Gastroesophageal sphincter (tissue), 4 donors: ENCODE results near the gene SMIM33. TPM values are rescaled to one million over a fixed set of nuclear protein-coding genes. Genes with fewer than 3 reads are reported as not detected.
A peak's percentile ranks its signal among the peaks of the same experiment; 100 is the strongest.

ENCODE experiments used
- ATAC-seq: fragments of 150-250 bp; one replicate; pipeline ENCODE4 v1.9.1; 2016; ENCODE audit warnings: mild to moderate bottlenecking, moderate library complexity
- H3K27ac ChIP-seq, 4 donors: fragments of 200-600 bp; sonication (generic) in 3 of 4; 1 replicate in 3 of 4; 2 replicates in 1 of 4; pipeline ENCODE4 v1.5.1; 2016 to 2019
- H3K27me3 ChIP-seq: fragments of 200-600 bp; sonication (generic); one replicate; pipeline ENCODE4 v1.5.1; 2019
- H3K36me3 ChIP-seq, 2 donors: fragments of 200-600 bp; sonication (generic); one replicate each; pipeline ENCODE4 v1.5.1; 2019; ENCODE audit warnings: control low read depth in 1 of 2
- H3K4me1 ChIP-seq, 3 donors: fragments of 200-600 bp; sonication (generic); 1 replicate in 2 of 3; 2 replicates in 1 of 3; pipeline ENCODE4 v1.5.1; 2016 to 2019; ENCODE audit warnings: control low read depth in 2 of 3
- H3K4me3 ChIP-seq, 2 donors: fragments of 200-600 bp; sonication (generic); one replicate each; pipeline ENCODE4 v1.5.1; 2019; ENCODE audit warnings: mild to moderate bottlenecking in 1 of 2, moderate library complexity in 1 of 2
- H3K9me3 ChIP-seq, 3 donors: fragments of 200-600 bp; sonication (generic); one replicate each; pipeline ENCODE4 v1.5.1; 2017 to 2019; ENCODE audit warnings: control low read depth in 2 of 3
- CTCF ChIP-seq, 4 experiments: fragments of 200-600 bp in 2 of 4; fragments of 450-650 bp in 2 of 4; sonication (generic) in 1 of 4; IDR thresholded peaks; one replicate each; pipeline ENCODE4 v1.5.1; 2017 to 2019; ENCODE audit warnings: antibody characterized with exemption in 4 of 4, mild to moderate bottlenecking in 2 of 4, moderate library complexity in 2 of 4
- EP300 ChIP-seq: sonication (generic); formaldehyde crosslinking; IDR thresholded peaks from one replicate; pipeline ENCODE4 v1.6.1; 2017; ENCODE audit warnings: antibody characterized with exemption, mild to moderate bottlenecking
- POLR2A ChIP-seq, 2 donors: fragments of 450-650 bp; IDR thresholded peaks; one replicate each; pipeline ENCODE4 v1.6.1; 2017; ENCODE audit warnings: antibody characterized with exemption in 2 of 2, mild to moderate bottlenecking in 2 of 2, moderate library complexity in 1 of 2
- POLR2AphosphoS5 ChIP-seq: sonication (generic); formaldehyde crosslinking; IDR thresholded peaks from one replicate; pipeline ENCODE4 v1.6.1; 2017; ENCODE audit warnings: antibody characterized with exemption
- WGBS, 2 donors: methylation state at CpG; one replicate each; pipeline ENCODE4 v1.1.5; 2018; ENCODE audit warnings: low coverage in 1 of 2; 5-methylcytosine and 5-hydroxymethylcytosine counted together
- total RNA-seq, 4 donors: library from RNA; depleted of rRNA; stranded (reverse); fragments of >200 nt; gene quantifications; one replicate each; pipeline ENCODE4 v1.1.0, GENCODE V29; 2016

SMIM33 gene
- total RNA-seq, 4 donors from 2014 or later, result not detected

- no peak for TF ChIP-seq POLR2A (IDR thresholded peaks at IDR 0.05)
- no peaks in the 10 kb centered on the region for H3K36me3 ChIP-seq
- WGBS, 2 donors, result 48 to 70% methylated on average over 2 to 4 of the region's 4 CpGs
- no peaks in the 10 kb centered on the region for H3K27me3 ChIP-seq
- no peaks in the 10 kb centered on the region for H3K9me3 ChIP-seq
- H3K4me1 ChIP-seq, result peaks cover 0 to 12% (median 0%) of the 10 kb centered on the region in 3 donors
- H3K4me3 ChIP-seq, result no peak overlapping the region
- no peak overlapping the region for H3K27ac ChIP-seq
- ATAC-seq, result no peak
Measured at GRCh38 chr5:139443831-139444453, 26.9 kb upstream of the SMIM33 start.

GRCh38 chr5:139445325-139446170 is 25.3 kb upstream of the SMIM33 start:
- no peaks in the 10 kb centered on the region for H3K9me3 ChIP-seq
- H3K4me3 ChIP-seq, result no peak overlapping the region
- TF ChIP-seq CTCF (IDR thresholded peaks at IDR 0.05), result no peak
- TF ChIP-seq EP300, result no peak
- no peak for TF ChIP-seq POLR2A (IDR thresholded peaks at IDR 0.05)
- TF ChIP-seq POLR2AphosphoS5, result no peak
- H3K27me3 ChIP-seq, result no peaks in the 10 kb centered on the region
- no peaks in the 10 kb centered on the region for H3K4me1 ChIP-seq
- ATAC-seq, result peak; percentile 28
- 16 to 40% methylated on average over 5 to 6 of the region's 7 CpGs for WGBS, 2 donors
- H3K27ac ChIP-seq, result peak overlapping the region in 1 of 4 donors; percentile 12
- no peaks in the 10 kb centered on the region for H3K36me3 ChIP-seq

- H3K36me3 ChIP-seq, result no peaks in the 10 kb centered on the region
- TF ChIP-seq CTCF (IDR thresholded peaks at IDR 0.05), result no peak
- TF ChIP-seq POLR2AphosphoS5, result no peak
- TF ChIP-seq POLR2A (IDR thresholded peaks at IDR 0.05), result no peak
- TF ChIP-seq EP300, result no peak
- no peaks in the 10 kb centered on the region for H3K27me3 ChIP-seq
- no peak overlapping the region for H3K4me3 ChIP-seq
- 77 to 89% methylated on average over 5 of the region's 5 CpGs for WGBS, 2 donors
- no peak overlapping the region for H3K27ac ChIP-seq
- no peak for ATAC-seq
- H3K4me1 ChIP-seq, result no peaks in the 10 kb centered on the region
- H3K9me3 ChIP-seq, result no peaks in the 10 kb centered on the region
Measured at GRCh38 chr5:139446956-139447779, 23.6 kb upstream of the SMIM33 start.

GRCh38 chr5:139451176-139451575 is 19.6 kb upstream of the SMIM33 start:
- Histone ChIP-seq H3K4me3 (no peak overlapping the region), H3K4me1 (no peaks in the 10 kb centered on the region), H3K9me3 (no peaks in the 10 kb centered on the region), H3K27me3 (no peaks in the 10 kb centered on the region), H3K36me3 (no peaks in the 10 kb centered on the region), H3K27ac (no peak overlapping the region)
- TF ChIP-seq POLR2A (IDR thresholded peaks at IDR 0.05), result no peak
- no peak for TF ChIP-seq CTCF (IDR thresholded peaks at IDR 0.05)
- TF ChIP-seq POLR2AphosphoS5, result no peak
- no peak for TF ChIP-seq EP300
- WGBS, 2 donors, result 88 to 92% methylated on average over 2 of the region's 2 CpGs
- ATAC-seq, result no peak
